G401.6 (cell line): Measurements from ENCODE around the gene GOLGA6L6.
"Not testable (repeated sequence)": the region's sequence is repeated elsewhere in the genome, so short reads cannot be mapped to it uniquely, and the experiment has no call there.

Experiments used
- FAIRE-seq: peaks from 2 replicates; lab custom pipeline; 2012; peaks lifted over from hg19 to GRCh38; lab: Jason Lieb, UNC

Gene GOLGA6L6, protein sequence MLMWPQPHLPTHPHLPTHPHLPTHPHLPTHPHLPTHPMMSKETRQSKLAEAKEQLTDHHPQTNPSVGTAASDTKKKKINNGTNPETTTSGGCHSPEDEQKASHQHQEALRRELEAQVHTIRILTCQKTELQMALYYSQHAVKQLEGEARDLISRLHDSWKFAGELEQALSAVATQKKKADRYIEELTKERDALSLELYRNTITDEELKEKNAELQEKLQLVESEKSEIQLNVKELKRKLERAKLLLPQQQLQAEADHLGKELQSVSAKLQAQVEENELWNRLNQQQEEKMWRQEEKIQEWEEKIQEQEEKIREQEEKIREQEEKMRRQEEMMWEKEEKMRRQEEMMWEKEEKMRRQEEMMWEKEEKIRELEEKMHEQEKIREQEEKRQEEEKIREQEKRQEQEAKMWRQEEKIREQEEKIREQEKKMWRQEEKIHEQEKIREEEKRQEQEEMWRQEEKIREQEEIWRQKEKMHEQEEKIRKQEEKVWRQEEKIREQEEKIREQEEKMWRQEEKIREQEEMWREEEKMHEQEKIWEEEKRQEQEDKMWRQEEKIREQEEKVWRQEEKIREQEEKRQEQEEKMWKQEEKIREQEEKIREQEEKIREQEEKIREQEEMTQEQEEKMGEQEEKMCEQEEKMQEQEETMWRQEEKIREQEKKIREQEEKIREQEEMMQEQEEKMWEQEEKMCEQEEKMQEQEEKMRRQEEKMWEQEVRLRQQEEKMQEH

DNA sequence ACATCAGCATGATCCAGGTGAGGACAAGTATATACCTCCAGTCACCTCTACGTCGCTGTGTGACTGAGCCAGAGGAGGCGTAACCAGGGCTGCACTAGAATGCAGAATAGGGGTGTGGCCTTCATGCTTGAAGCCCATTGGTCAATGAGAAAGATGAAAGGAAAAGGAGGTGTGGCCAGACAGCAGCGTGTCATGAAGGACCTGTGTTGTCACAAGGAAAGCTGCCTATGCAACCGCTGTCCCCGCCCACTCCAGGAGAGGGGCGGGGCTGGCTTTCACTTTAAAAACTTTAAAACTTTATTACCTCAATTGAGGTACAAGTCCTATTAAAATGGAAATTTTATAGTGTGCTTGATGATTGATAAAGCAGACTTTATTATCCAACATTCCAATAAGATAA is at the start of gene GOLGA6L6:
Gene GOLGA6L6, minus strand, starts transcription at position 101 of the 400 bp plus-strand sequence. Its CDS starts 91 bp downstream, at position 10.
- FAIRE-seq: not testable (repeated sequence)

DNA sequence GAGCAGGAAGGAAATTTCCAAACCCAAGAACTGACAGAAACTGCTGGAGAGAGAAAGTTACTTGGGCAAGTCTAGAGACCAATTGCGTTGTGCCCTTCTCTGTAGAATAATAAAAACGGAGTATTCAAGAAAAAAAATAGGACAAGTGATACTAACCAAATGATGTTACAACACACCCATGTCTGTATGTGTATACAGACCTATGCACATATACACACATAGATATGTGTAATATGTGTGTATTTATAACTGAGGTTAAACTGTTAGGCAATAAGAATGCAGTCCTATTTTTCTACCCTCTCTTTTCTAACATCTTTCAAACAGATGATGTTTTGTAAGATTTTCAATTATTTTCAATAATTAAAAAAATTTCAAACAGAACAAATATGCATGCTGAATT is 48.5 kb upstream of the GOLGA6L6 start:
- not testable (repeated sequence) for FAIRE-seq

DNA sequence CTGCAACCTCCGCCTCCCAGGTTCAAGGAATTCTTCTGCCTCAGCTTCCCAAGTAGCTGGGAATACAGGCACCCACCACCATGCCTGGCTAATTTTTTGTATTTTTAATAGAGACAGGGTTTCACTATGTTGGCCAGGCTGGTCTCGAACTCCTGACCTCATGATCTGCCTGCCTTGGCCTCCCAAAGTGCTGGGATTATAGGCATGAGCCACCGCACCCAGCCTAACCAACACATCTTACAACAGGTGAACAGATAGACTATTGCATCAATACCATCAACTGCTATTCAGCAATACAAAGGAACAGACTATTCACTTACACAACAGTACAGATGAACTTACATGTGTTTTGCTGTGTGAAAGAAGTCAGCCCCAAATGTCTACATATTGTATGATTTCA is 45.2 kb upstream of the GOLGA6L6 start:
- FAIRE-seq: not testable (repeated sequence)

DNA sequence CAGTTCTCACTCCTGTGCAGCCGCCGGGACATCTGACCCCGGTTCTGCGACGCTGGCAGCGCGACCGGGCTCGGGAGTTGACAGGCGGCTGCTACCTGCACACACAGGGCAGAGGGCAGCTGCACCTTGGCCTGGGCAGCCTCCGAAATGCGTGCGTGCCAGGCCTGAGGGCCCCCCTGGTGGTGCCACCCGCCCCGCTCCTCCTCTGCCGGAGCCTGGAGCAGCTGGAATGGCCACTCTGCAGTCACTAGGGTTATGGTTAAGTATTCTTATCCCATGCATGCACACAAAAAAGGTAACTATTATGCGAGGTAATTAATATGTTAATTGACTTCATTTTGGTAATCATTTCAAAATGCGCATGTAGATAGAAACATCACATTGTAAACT is 41.1 kb upstream of the GOLGA6L6 start:
- FAIRE-seq: not testable (repeated sequence)

DNA sequence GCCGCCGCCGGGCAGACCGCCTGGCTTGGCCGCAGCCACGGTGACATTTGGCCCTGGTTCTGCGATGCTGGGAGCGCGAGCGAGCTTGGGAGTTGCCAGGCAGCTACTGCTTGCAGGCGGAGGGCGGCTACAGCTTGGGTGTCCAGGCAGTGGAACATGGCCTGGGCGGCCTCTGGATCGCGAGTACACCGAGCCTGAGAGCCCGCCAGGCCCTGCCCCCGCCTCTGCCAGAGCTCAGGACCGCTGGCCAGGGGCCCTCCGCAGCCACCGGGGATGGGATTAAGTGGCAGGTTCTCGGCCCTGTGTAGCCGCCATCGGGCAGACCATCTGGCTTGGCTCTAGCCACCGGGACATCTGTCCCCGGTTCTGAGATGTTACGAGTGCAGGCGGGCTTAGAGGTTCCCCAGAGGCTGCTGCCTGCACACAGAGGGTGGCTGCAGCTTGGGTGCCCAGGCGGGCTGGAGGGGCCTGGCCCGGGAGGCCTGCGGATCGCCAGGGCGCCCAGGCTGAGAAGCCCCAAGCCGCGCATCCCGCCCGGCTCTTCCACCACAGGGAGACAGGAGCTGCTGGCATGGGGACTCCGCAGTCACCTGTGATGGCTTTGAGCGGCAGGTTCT is 40.6 kb upstream of the GOLGA6L6 start:
- not testable (repeated sequence) for FAIRE-seq

DNA sequence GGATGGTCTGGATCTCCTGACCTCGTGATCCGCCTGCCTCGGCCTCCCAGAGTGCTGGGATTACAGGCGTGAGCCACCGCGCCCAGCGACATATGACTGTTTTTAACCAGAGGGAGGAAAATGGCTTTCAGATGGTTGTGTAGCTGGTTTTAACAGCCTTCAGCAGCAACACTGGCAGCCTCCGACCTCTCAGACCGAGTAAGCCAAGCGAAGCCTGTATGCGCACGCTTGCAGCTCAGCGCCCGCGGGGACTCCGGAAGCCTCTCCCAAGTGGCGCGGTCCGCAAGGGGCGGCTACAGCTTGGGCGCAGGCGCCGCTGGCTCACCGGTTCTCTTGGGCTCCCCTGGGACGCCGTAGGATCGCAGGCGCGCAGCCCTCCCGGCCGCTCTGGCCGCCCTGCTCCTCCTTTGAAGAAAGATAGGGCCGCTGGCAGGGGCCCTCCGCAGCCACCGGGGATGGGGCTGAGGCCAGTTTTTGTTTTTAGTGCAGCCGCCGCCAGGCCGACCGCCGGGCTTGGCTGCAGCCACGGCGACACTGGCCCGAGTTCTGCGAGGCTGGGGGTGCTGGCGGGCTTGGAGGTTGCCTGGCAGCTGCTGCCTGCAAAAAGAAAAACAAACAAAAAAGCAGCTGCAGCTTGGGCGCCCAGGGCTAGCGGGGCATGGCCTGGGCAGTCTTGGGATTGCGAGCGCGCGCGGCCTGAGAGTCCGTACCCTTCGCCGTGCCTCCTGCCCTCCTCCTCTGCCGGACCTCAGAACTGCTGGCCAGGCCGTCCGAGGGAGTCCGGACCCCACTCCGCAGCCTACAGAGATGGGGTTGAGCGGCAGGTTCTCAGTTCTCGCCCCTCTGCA is 39.9 kb upstream of the GOLGA6L6 start:
- FAIRE-seq: not testable (repeated sequence)

DNA sequence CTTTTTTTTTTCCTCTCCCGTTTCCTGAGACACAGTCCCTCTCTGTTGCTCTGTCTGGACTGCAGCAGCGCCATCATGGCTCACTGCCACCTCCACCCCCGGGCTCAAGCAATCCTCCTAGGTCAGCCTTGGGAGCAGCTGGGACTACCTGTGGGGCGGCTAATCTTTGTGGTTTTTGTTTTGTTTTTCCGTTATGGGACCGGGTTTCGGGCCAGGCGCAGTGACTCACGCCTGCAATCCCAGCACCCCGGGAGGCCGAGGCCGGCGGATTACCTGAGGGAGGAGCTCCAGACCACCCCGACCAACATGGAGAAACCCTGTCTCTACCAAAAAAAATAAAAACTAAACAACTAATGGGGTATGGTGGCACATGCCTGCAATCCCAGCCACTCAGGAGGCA is 38.1 kb upstream of the GOLGA6L6 start:
- FAIRE-seq: not testable (repeated sequence)

DNA sequence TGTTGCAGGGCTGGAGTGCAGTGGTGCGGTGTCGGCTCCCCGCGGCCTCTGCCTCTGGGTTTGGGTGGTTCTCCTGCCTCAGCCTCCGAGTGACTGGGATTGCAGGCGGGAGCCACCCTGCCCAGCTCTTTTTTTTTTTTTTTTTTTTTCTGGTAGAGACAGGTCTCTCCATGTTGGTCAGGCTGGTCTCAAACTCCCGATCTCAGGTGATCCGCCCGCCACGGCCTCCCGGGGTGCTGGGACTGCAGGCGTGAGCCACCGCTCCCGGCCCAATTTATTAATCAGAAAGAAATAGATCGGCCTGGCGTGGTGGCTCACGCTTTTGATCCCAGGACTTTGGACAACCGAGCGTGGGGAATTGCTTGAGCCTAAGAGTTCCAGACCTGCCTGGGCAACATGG is 9.7 kb upstream of the GOLGA6L6 start:
- FAIRE-seq: not testable (repeated sequence)

DNA sequence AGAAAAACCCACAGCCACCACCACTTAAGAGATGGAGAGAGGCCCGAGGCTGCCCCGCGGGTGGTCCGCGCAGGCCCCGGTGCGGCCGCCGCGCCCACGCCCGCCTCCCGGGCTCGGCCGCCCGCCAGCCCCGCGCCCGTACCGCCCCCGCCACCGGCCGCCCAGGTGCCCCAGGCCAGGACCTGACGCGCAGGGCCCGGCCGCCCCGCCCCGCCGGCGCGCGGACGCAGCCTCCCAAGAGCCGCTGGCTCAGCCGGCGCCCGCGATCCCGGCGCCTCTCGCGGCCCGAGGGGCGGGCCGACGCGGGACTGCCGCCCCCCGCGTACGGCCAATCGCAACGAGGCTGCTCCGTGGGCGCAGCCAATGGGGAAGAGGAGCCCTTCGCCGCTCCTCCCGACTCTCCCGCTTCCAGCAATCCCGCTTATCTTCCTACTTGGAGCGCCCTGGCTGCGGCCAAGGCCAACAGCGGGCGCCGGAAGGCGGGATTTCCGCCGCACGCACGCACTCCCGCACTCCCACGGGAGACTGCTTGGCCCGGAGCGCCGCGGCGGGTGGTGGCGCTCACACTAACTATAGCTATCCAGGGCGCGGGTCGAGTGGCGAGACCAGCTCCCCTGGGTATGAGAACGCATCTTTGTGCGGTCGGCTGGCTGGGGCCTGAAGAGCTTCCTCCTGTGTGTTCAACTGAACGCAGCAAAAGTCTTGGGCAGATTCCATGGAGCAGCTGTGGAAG is 35.5 kb downstream of the GOLGA6L6 start:
- FAIRE-seq: not testable (repeated sequence)

DNA sequence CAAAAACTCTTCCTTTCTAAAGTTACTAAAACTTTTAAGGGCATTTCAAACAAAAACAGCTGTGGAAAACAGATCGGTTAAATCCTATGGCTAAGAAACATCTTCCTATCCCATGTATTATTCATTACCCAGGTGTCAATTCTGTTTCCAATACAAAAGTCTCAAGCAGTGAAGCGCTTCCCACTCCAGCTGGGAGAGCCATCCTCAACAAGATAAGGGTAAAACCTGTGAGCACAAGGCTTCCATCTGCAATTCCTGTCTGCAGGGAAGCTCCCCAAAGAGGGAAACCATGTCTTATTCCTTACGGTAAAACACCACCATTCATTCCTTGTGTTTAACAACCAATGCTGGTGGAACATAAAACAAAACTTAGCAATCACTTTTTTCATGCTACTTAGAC is 38.8 kb downstream of the GOLGA6L6 start:
- FAIRE-seq: not testable (repeated sequence)

DNA sequence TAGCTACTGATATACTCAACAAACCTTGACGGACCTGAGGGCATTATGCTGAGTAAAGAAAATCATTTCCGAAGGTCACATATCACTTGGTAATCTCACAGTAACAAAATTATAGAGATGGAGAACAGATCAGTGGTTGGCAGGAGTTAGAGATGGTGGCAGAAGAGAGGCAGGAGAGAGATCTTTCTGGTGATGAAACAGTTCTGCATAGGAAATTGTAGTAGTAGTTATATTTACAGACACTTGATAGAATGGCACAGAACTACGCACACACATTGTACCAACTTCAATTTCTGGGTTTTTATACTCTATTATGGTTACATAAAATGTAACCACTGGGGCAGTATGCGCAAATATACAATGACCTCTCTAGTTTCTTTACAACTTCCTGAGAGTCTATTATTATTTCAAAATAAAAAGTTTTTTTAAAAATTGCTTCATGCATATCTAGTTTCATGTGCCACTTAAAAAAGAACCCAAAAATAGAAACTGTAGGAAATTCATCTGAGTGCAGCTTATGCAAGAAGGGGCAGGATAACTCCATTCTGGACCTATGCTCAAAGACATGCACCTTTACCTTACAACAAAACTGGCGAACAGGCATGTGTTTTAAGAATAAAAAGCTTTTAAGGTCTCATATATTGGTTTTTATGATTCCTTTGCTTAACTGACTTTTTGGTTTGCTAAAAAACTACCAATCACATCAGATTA is 39.9 kb downstream of the GOLGA6L6 start:
- not testable (repeated sequence) for FAIRE-seq

DNA sequence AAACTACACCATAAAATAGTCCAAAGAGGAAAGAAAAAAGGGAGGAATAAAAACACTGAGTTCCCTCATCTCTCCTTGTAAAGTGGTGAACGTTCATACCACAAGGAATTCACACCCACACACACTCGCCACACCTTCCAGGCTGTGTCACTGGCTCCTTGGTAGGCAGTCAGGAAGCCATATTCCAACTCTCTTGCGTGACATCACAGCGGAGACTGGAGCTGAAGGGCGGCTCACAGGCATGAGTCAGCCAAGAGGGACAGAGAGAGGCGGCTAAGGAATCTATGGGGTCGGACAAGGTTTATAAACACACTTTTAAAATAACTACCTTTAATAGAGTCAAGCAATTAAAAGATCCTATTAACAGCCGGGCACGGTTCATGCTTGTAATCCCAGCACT is 43.8 kb downstream of the GOLGA6L6 start:
- FAIRE-seq: not testable (repeated sequence)

DNA sequence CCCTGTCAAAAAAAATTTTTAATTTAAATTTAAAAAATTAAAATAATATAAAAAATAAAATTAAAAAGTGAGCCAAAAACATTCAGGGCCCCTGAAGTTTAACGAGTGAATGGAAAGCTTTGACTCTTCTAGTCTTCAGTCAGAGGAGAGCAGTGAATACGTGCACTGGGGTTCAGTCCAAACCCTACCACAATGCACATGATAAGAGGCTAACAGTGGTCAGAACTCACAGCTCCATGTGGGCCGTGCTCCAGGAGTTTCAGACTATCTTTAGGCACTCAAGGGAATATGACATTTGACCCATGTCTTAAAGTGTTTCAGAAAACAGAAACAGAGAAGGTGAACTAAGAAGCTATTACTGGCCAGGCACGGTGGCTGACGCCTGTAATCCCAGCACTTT is 48.6 kb downstream of the GOLGA6L6 start:
- FAIRE-seq: not testable (repeated sequence)

DNA sequence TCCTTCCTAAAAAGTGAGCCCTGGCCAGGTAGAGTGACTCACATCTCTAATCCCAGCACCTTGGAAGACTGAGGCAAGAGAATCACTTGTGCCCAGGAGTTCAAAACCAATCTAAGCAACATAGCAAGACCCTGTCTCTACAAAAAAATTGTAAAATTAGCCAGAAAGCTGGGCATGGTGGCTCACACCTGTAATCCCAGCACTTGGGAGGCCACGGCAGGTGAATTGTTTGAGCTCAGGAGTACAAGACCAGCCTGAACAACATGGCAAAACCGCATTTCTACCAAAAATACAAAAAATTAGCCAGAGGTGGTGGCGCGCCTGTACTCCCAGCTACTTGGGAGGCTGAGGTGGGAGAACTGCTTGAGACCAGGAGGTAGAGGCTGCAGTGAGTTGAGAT is 49.0 kb downstream of the GOLGA6L6 start:
- FAIRE-seq: not testable (repeated sequence)

DNA sequence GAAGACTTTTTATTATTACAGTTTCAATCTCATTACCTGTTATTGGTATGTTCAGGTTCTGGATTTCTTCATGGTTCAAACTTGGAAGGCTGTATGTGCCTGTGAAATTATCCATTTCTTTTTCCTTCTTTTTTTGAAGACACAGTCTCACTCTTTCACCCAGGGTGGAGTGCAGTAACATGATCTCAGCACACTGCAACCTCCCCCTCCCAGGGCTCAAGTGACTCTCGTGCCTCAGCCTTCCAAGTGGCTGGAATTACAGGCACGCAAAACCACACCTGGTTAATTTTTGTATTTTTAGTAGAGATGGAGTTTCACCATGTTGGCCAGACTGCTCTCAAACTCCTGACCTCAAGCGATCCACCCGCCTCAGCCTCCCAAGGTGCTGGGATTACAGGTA is 52.3 kb downstream of the GOLGA6L6 start:
- FAIRE-seq: not testable (repeated sequence)
